ENCODE data around the gene ANTXR2.
"Not testable (repeated sequence)": the region's sequence is repeated elsewhere in the genome, so short reads cannot be mapped to it uniquely, and the experiment has no call there.

ANTXR2 gene

DNA sequence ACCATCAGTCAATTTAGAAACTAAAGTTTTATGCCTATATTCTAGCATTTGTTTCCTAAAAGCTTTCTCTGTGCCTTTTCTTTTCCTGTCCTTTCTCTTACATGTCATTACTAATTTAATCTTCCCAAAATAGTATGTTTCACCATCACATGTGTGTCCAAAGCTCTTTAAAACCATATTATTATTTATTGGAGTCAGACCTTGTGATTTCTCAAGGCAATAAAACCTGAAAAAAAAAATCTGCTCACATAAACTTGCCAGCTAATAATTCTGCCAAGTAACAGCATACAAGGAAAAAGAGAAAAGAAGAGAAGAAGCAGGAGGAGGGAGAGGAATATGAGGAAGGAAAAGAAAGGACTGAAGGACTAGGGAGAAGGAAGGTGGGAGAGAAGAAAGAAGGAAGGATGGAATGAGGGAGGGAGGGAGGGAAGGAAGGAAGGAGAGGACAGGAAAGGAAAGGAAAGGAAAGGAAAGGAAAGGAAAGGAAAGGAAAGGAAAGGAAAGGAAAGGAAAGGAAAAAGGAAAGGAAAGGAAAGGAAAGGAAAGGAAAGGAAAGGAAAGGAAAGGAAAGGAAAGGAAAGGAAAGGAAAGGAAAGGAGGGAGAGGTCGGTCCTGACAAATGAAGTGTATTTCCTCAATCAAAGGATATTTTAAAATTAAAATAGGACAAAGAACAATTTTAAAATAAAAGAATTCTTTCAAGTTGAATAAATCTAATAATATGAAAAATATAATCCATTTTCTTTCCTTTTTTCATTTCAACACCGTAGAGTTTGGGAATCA, 57.4 kb downstream of the ANTXR2 start:
- DNase-seq: no peak

DNA sequence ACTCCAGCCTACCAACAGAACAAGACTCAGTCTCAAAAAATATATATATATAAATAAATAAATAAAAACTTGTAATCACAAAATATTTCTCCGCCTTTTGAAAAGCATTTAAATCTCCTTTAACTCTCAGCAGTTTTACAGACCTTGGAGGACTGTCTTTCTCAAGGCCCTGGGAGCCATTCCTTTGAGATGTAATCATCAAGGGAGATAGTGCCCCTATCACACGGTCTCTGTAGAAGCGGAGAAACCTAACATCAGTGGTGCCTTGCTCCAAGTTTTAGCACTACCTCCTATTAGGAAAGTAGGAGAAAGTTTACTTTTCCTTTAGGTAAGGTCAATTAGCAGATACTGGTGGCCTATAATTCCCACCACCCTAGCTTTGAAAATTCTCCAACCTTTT, 58.5 kb downstream of the ANTXR2 start:
- DNase-seq: no peak

DNA sequence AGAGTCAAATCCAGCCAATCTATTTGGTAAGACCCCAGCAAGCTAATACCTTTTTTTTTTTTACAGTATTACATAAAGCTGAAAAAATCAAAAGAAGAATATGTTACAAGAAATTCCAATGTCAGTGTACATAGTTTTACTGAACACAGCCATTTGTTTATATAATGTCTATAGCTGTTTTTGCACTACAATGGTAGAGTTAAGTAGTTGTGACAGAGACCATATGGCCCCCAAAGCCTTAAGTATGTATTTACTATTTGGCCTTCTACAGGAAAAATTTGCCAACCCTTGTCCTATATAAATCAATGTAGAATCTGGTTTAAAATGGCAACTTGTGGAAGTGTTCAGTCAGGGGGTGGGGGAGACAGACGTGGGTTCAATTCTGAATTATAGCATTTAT, 60.7 kb downstream of the ANTXR2 start:
- no peak for DNase-seq

DNA sequence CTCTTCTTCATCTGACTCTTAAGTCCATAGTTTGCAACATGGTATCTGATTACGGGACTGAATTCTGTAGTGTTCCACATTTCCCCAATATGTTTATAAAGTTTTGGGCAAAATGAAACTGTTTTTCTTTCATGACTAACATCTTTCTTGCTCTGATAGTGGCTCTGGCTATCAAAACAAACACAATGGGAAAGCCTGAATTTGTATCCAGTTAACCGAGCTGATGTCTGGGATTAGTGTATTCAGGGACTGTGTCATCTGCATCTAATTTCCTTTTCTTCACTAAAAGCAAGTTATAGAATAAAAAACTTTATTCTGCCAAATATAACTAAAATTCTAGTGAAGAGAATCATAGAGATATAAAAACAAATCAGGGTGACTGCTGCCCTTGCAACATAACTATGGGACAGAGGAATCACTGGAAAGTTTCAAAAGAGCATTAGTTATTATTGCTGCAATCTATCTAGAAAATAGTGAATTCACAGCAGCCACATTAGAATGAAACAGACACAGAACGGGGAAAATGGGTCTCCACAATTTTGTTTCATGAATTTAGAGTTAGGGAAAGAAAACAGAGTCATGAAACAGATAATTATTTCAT, 61.3 kb downstream of the ANTXR2 start:
- DNase-seq: no peak

DNA sequence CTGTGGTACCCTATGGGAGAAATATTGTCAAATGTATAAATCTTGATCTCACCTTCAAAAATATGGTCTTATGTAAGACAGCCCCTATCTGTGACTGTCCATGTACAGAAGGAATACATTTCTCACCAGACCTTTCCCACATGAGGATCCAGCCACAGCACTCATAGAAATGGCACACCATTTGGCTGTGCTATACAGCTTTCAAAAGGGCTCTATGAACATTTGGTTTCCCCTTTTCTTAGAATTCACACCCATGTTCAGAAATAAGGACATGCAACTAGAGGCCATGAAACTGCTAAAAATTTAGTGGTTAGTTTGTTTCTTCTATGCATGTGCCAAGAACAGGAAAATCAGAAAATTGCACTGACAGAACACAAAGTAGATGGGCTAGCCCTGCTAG, 62.7 kb downstream of the ANTXR2 start:
- DNase-seq: no peak

DNA sequence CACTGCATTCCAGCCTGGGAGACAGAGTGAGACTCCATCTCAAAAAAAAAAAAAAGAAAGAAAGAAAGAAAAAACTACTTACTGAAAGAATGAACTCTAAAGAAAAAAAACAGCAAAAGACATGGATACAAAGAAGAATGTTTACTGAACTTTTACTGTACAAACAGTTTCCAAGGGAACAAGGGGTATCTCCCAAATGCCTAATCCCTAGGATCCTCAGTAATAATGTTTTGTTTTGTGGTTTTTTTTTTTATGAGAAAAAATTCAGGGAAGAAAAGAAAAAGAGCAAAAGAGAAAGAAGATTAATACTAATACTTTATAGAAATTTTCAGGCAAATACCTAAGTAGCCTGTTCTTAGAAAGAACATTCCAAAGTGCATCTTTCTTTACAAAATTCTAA, 63.2 kb downstream of the ANTXR2 start:
- no peak for DNase-seq

DNA sequence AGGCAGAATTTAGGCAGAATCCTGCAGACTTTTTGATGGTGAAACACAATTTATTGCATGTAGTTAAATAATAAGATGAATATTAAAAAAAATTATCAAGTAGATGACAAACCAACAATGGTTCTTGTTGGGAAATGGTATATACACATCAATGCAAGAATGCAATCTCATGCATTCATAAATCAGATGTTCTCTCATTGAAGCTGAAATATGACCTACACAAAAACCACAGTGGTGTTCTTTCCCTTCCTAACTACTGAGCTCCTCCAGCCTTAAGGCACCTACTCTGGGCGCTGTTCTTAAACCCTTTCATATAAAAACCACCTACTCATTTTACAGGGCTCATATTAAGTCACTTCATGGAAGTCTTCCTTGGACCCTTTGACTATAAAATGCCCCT, 64.1 kb downstream of the ANTXR2 start:
- no peak for DNase-seq

DNA sequence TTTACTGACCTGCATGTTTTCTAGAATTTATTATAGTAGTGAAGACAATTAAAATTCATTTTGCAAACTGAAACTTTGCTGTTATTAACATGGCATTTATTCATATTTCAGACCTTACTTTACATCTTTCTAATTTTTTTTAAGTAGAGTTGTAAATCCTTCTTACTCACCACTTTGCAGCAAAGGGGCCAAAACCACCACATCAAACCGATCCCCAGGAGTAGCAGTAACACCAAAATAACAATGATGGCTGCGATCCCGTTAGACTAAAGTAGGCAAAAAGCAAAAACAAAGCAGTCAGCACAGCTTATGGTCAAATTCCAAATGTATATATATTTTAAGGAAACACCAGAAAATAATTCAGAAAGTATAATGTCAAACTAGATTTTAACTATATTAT, 64.7 kb downstream of the ANTXR2 start:
- DNase-seq: no peak

DNA sequence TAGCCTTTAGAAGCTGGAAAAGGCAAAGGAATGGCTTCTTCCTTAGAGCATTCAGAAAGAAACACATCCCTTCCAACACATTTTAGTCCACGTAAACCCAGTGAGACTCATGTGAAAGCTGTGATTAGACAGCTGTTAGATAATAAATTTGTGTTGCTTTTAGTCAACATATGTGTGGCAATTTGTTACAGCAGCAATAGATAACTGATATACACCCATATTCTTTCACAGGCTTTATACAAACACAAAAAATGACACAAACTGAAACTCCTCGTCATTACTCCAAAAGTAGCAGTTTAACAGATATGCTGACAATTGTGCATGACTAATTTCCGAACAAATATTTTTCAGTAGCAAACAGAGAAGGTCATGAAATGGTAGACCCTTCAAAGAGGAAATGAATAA, 65.3 kb downstream of the ANTXR2 start:
- no peak for DNase-seq

DNA sequence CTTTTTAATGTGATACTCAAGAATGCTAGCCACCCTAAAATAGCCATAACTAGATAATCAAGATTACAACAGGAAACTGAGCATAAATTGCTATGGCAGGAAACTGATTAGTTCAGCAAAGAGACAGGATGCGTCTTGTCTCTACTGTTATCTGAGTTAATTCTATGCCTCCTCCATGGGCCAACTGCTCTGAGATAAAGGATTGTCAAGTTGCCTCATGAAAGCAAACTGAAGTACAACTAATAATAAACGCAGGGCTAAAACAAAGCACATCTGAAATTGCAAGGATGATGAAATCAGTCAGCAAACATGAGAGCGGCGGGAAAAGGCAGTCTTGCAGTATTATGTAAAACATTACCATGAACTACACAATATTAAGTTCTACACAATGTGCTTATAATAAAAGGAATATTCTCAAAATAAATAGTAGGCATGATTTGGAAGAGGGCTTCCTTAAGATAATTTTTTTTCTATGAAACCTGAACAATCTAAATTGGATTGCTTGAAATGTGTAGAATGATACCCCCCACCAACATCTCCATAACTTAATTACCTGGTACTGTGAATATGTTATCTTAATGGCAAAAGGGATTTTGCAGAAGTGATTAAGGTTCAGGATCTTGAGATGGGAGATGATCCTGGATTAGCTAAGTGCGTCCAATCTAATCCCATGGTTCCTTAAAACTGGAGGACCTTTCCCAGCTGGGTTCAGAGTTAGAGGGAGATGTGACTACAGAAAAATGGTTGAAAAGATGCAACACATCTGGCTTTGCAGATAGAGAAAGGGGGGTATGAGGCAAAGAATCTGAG, 65.9 kb downstream of the ANTXR2 start:
- DNase-seq: no peak

DNA sequence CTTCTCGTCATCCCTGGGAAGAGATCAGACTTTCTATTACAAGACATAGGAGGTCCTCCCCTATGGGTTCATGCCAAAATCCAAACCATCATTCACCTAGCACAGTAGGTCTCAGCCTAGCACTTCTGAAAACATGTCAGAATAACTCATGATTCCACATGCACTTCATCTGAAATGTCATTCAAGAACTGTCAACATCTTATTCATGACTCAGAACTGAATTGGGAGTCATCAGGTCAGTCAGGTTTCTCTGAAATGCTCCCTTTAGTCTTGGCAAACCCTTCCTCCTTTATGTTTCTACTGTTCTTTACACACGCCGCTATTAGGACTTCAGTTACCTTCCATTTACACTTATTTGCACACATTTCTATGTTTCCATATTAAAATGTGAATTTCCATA, 67.2 kb downstream of the ANTXR2 start:
- no peak for DNase-seq

DNA sequence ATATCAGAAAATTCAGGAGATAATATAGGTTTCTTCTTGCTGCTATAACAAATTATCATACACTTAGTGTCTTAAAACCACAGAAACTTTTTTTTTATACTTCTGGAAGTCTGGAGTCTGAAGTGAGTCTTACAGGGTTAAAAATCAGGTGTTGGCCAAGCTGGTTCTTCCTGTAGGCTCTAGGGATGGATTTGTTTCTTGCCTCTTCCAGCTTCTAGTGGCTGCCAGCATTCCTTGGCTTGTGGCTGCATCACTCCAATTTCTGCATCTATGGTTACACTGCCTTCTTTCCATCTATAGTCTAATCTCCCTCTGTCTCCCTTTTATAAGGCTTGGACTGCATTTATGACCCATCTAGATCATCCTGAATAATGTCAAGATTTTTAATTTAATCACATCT, 68.7 kb downstream of the ANTXR2 start:
- no peak for DNase-seq

DNA sequence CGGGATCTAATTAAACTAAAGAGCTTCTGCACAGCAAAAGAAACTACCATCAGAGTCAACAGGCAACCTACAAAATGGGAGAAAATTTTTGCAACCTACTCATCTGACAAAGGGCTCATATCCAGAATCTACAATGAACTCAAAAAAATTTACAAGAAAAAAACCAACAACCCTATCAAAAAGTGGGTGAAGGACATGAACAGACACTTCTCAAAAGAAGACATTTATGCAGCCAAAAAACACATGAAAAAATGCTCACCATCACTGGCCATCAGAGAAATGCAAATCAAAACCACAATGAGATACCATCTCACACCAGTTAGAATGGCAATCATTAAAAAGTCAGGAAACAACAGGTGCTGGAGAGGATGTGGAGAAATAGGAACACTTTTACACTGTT, 70.5 kb downstream of the ANTXR2 start:
- DNase-seq: not testable (repeated sequence)

DNA sequence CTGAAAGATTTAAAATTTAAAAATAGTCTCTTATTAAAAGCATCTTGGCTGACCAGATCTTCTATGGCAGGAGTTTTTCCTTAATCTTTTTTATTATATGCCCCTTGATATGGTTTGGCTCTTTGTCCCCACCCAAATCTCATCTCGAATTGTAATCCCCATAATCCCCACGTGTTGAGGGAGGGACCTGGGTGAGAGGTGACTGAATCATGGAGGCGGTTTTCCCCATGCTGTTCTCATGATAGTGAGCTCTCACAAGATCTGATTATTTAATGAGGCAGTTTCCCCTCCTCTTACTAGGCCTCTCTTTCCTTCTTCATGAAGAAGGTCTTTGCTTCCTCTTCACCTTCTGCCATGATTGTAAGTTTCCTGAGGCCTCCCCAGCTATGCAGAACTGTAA, 74.0 kb downstream of the ANTXR2 start:
- not testable (repeated sequence) for DNase-seq

DNA sequence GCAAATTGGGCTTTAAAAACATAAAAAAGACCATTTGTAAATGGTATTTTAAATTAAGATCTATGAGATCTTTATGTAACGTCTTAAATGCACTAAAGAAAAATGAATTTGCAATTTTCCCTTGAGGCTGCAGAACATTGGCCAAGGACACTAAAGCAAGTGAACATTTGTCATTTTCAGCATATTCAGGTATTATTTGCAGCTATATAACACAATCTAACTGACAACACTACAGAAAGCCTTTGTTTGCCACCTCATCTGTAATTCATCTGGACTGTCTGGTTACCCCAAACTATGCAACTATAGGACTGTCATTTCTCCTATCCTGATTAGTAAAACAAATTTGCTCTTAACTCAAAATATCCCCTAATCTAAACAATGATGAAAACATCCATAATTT, 74.8 kb downstream of the ANTXR2 start:
- DNase-seq: no peak

DNA sequence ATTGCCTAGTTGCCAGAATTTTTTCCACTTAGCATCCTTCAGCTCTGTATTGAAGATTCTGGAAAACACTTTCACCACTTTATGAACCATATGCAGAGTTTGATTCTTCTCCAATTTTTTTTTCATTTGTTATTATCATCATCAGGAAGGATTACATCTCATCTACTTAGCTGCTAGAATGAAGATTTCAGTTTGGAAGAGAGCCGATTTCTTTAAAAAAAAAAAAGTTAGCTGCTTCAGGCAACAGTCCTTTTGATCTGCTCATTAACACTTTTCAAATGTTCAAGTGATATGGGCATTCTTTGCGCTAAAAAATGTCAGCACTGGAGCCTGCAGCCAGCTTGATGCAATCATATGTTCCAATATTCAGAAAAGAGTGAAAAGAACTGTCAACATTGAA, 76.2 kb downstream of the ANTXR2 start:
- no peak for DNase-seq

DNA sequence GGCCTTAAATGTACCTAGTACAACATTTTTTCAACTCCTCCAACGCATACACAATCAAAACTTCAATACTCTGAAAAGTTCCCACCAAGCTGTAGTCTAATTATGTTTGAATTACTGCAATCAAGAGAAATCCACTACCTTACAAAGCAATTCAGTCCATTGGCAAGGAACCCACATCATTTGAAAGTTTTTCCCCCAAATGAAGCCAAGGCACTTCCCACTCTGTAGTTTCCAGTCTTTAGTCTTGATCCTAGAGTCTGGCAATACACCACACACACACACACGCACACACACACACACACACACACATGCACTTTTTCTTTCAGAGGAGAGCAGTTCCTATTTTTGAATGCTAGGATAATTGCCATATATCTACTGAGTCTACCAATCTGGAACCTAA, 79.6 kb downstream of the ANTXR2 start:
- no peak for DNase-seq

DNA sequence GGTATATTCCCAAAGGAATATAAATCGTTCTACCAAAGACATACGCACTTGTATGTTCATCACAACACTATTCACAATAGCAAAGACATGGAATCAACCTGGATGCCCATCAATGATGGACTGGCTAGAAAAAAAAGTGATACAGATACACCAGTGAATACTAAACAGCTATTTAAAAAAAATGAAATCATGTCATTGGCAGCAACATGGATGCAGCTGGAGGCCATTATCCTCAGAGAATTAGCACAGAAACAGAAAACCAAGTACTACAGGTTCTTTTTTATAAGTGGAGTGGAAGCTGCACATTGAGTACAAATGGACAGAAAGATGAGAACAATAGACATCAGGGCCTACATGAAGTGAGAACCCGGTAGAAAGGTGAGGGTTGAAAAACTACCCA, 81.4 kb downstream of the ANTXR2 start:
- DNase-seq: no peak

DNA sequence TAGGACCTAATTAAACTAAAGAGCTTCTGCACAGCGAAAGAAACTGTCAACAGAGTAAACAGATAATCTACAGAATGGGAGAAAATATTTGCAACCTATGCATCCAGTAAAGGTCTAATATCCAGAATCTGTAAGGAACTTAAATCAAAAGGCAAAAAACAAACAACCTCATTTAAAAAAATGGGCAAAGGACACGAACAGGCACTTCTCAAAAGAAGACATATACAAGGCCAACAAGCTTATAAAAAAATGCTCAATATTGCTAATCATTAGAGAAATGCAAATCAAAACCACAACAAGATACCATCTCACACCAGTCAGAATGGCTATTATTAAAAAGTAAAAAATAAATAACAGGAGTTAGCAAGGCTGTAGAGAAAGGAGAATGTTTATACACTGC, 81.9 kb downstream of the ANTXR2 start:
- not testable (repeated sequence) for DNase-seq

DNA sequence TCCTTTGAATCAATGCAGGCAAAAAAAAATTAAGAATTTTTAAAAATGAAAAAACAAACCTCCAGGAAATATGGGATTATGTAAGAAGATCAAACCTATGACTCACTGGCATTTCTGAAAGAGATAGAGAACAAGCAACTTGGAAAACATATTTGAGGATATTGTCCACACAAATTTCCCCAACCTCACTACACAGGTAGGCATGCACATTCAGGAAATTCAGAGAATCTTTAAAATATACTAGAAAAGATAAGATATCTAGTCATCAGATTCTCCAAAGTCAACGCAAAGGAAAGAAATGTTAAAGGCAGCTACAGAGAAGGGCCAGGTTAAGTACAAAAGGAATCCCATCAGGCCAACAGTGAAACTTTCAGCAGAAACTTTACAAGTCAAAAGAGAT, 85.6 kb downstream of the ANTXR2 start:
- DNase-seq: no peak

DNA sequence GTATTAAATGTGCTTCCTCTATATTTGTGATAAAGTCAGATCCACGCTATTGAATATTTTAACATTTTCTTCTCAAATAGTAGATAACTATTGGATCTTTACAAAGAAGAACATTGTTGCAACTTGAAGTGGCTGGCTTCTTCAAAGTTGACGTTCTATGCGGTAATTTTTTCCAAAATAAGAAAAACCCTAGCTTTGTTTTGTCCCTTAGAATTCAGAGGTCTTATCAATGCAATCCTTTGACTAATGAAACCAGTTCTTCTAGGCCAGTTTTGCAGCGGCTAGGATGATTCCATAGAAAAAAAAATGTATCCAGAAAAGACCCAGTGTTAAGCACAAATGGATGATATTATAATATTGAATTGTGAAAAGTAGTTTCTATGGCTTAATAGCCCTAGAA, 89.6 kb downstream of the ANTXR2 start:
- no peak for DNase-seq

DNA sequence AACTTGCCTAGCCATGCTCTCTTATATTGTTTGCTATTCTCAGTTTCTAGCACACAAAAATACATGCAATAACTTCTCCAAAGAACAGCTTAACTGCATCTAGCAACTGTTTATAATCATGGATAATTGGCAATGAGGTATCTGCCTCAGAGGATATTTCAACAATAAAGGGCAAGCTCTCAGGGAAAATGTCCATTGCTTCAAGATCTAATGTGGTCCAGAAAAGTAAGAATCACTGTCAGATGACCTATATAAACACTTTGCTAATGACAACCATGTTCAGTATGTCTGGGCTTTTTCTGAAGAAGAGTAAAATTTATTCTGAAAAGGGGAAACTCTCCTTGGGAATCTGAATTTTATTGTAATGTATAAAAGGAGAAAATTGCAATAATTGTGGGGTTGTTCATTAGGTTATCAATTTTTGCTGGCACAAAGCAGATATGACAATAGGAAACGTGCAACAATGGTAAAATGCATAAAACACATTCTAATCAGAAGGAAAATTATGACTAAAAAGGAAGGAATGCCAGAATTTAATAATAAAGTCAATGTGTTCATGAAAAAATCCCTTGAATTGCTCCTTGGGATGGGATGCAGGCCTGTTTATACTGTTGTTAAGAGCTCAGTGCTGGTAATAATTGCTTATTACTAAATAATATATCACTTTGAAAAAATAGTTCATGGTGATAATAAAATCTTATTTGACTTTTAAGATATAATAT, 90.3 kb downstream of the ANTXR2 start:
- DNase-seq: no peak

DNA sequence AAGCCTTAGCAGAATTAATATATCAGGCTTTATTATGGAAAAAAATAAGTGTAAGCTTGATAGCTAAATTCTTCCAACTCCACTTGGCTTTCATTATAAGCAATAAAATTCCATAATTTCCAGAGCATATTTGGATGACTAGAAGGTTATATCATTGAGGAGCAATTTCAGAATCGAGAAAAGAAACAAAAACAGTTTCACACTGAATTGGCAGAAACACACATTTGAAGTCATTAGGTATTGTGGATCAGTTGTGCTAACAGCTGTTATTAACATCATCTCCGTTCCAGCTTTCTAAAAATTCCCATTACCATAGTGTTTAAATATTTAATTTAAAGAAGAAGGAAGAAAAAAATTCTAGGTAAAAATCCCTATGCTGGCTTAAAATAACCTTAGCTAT, 92.6 kb downstream of the ANTXR2 start:
- DNase-seq: no peak
